ENCODE results near the gene CDK13.

CDK13 gene

DNA sequence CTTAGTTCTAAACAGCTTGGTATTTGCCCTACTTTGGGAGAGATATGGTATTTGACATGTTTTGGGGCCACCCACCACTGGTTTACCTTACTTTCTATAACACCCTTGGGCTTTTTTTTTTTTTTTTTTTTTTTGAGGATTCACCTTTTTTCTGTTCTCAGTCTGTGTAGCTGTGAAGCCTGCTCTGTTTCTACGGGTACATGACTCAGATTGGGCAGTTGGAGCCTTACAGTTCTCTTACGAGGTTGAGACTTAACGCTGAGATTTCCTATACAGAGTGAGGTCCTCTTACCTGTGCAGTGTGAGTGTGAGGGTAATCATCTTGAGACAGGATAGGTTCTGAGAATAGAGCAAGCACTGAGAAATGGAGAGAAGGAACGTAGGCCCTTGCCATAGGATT, 77.5 kb downstream of the CDK13 start:
- DNase-seq (ENCODE audit: low spot score), result no peak
- TF ChIP-seq, protein P1, sequence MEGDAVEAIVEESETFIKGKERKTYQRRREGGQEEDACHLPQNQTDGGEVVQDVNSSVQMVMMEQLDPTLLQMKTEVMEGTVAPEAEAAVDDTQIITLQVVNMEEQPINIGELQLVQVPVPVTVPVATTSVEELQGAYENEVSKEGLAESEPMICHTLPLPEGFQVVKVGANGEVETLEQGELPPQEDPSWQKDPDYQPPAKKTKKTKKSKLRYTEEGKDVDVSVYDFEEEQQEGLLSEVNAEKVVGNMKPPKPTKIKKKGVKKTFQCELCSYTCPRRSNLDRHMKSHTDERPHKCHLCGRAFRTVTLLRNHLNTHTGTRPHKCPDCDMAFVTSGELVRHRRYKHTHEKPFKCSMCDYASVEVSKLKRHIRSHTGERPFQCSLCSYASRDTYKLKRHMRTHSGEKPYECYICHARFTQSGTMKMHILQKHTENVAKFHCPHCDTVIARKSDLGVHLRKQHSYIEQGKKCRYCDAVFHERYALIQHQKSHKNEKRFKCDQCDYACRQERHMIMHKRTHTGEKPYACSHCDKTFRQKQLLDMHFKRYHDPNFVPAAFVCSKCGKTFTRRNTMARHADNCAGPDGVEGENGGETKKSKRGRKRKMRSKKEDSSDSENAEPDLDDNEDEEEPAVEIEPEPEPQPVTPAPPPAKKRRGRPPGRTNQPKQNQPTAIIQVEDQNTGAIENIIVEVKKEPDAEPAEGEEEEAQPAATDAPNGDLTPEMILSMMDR (IDR thresholded peaks at IDR 0.05), result no peak
- Histone ChIP-seq H3K4me3 (no peak overlapping the region), H3K27ac (no peak overlapping the region)

DNA sequence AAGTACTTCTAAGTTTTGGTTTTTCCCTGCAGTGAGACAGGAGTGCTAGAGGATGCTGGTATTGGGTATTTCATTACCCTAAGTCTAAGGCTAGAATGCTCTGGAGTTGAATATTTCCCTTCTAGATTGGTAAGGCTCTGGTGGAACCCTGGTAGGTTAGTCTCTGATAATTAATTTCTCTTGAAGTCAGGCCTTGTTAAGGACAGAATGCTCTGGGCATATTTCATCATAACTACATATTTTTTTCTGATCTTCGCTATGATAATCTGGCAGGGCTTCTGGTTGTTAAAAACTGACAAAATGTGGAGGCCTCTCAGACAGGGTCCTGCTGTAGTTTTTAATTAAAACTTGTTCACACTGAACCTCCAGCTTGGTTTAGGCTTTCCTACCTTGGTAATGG, 83.8 kb downstream of the CDK13 start:
- Histone ChIP-seq H3K4me3 (no peak overlapping the region), H3K27ac (no peak overlapping the region)
- no peak for DNase-seq (ENCODE audit: low spot score)
- TF ChIP-seq, protein P1 (IDR thresholded peaks at IDR 0.05), result no peak

DNA sequence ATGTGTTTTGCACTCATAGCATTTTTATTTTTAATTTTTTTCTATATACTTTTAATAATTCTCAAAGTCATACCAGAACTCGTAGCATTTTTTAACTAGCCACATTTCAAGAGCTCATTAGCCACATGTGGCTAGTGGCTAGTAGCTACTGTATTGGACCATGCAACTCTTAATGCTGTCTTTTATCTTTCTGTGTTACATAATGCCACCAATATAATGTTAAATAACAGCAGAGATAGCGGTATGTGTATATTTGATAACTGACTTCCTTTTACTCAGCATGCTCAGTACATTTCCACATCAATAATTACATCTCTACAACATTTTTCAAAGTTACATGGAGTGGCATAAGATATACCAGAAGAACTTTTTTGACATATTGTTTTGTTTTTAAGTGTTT, 91.4 kb downstream of the CDK13 start:
- TF ChIP-seq, protein P1 (IDR thresholded peaks at IDR 0.05), result no peak
- H3K27ac ChIP-seq, result no peak overlapping the region
- no peak overlapping the region for H3K4me3 ChIP-seq
- no peak for DNase-seq (ENCODE audit: low spot score)

DNA sequence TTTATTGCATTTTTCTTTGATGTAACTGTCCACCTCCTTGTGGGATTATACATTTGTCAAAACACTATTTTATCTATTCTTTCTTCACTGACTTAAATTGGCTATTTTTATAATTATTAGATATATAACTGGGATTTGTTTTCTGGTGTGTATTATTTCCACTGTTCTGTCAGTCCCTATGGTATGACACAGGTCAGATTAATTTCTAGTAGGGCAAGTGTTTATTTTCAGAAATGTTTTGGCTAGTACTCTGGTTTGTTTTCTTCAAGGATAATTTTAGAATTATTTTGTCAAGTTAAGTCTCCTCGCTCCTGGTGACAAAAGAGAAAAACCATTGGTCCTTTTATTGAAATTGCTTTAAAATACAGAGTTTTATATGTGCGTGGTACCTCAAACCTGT, 93.1 kb downstream of the CDK13 start:
- no peak for DNase-seq (ENCODE audit: low spot score)
- TF ChIP-seq, protein P1 (IDR thresholded peaks at IDR 0.05), result no peak
- no peak overlapping the region for H3K27ac ChIP-seq
- no peak overlapping the region for H3K4me3 ChIP-seq

DNA sequence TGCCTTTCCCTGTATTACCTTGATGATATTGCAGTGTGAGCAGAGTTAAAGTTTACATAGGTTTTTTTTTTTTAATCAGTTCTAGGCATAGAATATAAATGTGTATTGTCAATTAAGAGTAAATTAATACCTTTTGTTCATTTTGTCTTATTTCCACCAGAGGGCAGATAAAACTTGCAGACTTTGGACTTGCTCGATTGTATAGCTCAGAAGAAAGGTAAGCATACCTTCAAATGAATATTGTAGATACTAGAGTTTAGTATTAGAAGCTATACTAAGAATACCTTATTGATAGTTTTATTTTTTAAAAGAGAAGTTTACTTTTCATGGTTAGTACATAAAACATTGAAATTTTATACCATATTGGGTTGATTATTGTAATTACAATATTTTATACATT, 97.6 kb downstream of the CDK13 start:
- DNase-seq (ENCODE audit: low spot score), result no peak
- no peak overlapping the region for H3K4me3 ChIP-seq
- TF ChIP-seq, protein P1 (IDR thresholded peaks at IDR 0.05), result no peak

DNA sequence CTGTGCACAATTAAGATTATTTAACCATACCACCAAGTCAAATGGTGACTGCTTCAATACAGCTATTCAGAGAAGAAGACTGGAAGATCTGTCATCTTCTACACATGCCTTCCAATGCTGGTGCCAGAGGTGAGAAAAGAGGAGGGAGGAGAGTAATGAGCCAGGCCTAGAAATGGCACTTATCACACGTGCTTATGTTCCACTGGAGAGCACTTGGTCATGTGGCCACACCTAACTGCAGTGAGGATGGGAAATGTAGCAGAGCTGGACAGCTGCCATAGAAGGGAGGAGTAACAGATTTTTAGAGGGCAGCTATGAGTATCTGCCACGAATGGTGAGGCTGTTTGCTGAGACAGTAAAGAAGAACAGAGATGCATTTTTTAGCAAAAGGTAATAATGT, 107.2 kb downstream of the CDK13 start:
- Histone ChIP-seq H3K27ac (no peak overlapping the region), H3K4me3 (no peak overlapping the region)
- DNase-seq (ENCODE audit: low spot score), result no peak
- TF ChIP-seq, protein P1 (IDR thresholded peaks at IDR 0.05), result no peak

More for the DNA sequence above, 97.6 kb downstream of the CDK13 start:
- no peak overlapping the region for H3K27ac ChIP-seq

DNA sequence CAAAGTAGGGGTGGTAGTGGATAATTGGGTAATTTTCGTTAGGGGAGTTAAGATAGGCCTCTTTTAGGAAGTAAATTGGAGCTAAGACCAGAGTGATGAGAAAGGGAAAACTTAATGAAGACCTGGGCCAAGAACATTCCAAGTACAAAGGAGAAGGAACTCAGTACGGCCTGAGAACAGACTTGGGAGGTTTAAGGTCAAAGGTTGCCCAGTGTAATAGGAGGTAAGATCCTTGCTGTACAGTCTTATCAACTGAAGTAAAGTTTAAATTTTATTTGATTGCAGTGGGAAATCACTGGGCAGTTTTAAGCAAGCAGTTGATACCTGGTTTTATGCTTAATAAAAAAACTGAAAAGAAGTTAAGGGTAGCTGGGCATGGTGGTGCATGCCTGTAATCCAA, 108.0 kb downstream of the CDK13 start:
- H3K4me3 ChIP-seq, result no peak overlapping the region
- no peak overlapping the region for H3K27ac ChIP-seq
- TF ChIP-seq, protein P1 (IDR thresholded peaks at IDR 0.05), result no peak
- no peak for DNase-seq (ENCODE audit: low spot score)

All from coronary artery (tissue), 2 donors.